HUES6 (cell line): ENCODE data around the gene PIGB.
"Not testable (repeated sequence)": the region's sequence is repeated elsewhere in the genome, so short reads cannot be mapped to it uniquely, and the experiment has no call there.

Experiments used
- H3K27ac ChIP-seq: 2 replicates; pipeline ENCODE4 v1.7.0; 2013; ENCODE audit warnings: low read depth, mild to moderate bottlenecking, low read length, inconsistent platforms
- H3K27me3 ChIP-seq: 2 replicates; pipeline ENCODE4 v1.6.1; 2013; ENCODE audit warnings: low read length; ENCODE audit not compliant: control insufficient read depth, insufficient read depth
- H3K36me3 ChIP-seq: 2 replicates; pipeline ENCODE4 v1.6.1; 2013; ENCODE audit warnings: low read length; ENCODE audit not compliant: control insufficient read depth, insufficient read depth
- H3K4me1 ChIP-seq: 2 replicates; pipeline ENCODE4 v1.6.1; 2013; ENCODE audit warnings: low read length; ENCODE audit not compliant: control insufficient read depth, insufficient read depth
- H3K4me3 ChIP-seq: 2 replicates; pipeline ENCODE4 v1.5.1; 2013; ENCODE audit warnings: low read depth, low read length
- H3K9ac ChIP-seq: one replicate; pipeline ENCODE4 v1.6.1; 2013; ENCODE audit warnings: mild to moderate bottlenecking, low read length
- H3K9me3 ChIP-seq: 2 replicates; pipeline ENCODE4 v1.6.1; 2013; ENCODE audit warnings: low read depth, low read length; ENCODE audit not compliant: control insufficient read depth, insufficient read depth

Gene PIGB

DNA sequence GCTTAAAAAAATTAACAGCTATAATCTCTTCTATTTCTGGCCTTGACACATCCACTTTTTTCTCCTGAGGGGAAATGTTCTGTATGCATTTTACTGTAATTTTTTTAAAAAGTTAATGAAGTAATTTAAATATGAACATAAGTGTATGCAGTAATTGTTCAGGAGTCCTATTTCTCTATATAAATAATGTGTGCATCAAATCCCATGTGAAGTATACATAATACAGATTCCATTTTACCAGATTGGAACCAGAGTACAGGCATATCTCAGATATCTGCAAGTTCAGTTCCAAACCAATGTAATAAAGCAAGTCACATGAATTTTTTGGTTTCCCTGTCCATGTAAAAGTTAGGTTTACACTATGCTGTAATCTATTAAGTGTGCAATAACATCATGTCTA is 62.6 kb downstream of the PIGB start:
- Histone ChIP-seq H3K9me3 (no peaks in the 10 kb centered on the region), H3K4me1 (no peaks in the 10 kb centered on the region), H3K27ac (no peak overlapping the region), H3K27me3 (no peaks in the 10 kb centered on the region), H3K4me3 (no peak overlapping the region), H3K9ac (no peak overlapping the region), H3K36me3 (no peaks in the 10 kb centered on the region)

DNA sequence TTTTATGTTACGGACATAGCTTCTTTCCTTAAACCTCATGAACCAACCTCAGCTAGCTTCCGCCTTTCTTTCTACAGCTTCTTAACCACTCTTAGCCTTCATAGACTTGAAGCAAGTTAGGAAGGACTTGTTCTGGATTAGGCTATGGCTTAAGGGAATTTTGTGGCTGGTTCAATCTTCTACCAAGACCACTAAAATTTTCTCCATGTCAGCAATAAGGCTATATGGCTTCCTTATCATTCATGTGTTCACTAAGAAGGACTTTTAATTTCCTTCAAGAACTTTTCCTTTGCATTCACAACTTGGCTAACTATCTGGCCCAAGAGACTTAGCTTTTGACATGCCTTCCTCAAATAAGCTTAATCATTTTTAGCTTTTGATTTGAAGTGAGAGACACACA is 64.7 kb downstream of the PIGB start:
- no peaks in the 10 kb centered on the region for H3K9me3 ChIP-seq
- H3K27me3 ChIP-seq: no peaks in the 10 kb centered on the region
- H3K4me1 ChIP-seq: no peaks in the 10 kb centered on the region
- no peak overlapping the region for H3K4me3 ChIP-seq
- no peaks in the 10 kb centered on the region for H3K36me3 ChIP-seq
- no peak overlapping the region for H3K27ac ChIP-seq
- no peak overlapping the region for H3K9ac ChIP-seq

DNA sequence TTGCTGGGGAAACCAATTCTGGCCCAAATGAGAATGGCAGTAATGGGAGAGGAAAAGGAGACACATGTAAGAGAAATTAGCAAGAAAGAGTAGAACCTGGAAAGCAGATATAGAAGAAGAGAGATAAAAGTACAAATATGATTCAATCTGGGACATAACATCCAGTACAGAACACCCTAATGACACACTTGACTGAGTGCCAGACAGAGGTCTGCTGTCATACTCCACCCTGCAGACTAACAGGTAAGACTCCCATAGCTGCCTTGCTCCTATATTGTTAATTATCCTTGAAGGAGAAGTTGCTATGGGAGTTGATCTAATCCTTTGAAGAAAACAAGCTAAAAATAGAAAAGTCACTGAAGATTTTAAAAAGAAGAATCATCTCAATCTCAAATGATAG is 68.0 kb downstream of the PIGB start:
- no peak overlapping the region for H3K9ac ChIP-seq
- H3K27me3 ChIP-seq: no peaks in the 10 kb centered on the region
- no peak overlapping the region for H3K27ac ChIP-seq
- no peaks in the 10 kb centered on the region for H3K4me1 ChIP-seq
- no peaks in the 10 kb centered on the region for H3K9me3 ChIP-seq
- no peaks in the 10 kb centered on the region for H3K36me3 ChIP-seq
- no peak overlapping the region for H3K4me3 ChIP-seq

DNA sequence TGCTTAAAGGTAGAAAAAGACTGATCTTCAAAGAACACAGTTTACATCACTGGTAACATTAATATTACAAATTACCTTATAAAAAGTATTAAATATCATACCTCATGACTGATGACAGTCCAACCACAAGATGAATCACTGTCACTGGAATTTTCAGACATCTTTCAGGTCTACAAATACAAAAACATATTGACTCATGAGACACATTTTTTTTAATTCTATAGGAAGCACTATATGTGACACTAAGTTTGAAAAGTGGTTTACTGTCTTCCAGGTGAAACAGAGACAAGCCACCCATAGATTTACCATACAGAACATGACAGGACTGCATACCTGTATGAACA is 70.2 kb downstream of the PIGB start:
- H3K27me3 ChIP-seq: no peaks in the 10 kb centered on the region
- no peak overlapping the region for H3K9ac ChIP-seq
- no peaks in the 10 kb centered on the region for H3K9me3 ChIP-seq
- H3K36me3 ChIP-seq: no peaks in the 10 kb centered on the region
- no peaks in the 10 kb centered on the region for H3K4me1 ChIP-seq
- H3K4me3 ChIP-seq: no peak overlapping the region
- H3K27ac ChIP-seq: no peak overlapping the region

DNA sequence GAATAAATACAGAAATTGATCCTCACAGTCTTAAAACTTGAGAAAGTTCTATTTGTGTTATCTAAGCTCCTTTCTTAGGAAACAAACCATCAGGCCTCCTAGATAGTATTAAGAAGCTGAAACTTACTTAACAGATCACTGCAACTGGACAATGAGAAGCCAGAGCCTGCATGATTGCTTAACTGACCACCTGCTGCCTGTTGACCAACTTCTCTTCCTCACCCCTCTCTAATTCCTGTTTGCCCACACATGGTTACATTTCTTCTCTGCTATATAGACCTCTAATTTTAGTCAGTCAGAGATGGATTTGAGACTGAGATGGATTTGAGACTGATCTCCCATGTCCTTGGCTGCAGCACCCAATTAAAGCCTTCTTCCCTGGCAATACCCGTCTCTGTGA is 75.7 kb downstream of the PIGB start:
- Histone ChIP-seq H3K27me3 (no peaks in the 10 kb centered on the region), H3K36me3 (peaks cover 2% of the 10 kb centered on the region; the same call in 1 of the 2 replicates), H3K9ac (no peak overlapping the region), H3K27ac (no peak overlapping the region), H3K4me3 (no peak overlapping the region), H3K4me1 (no peaks in the 10 kb centered on the region), H3K9me3 (peaks cover 9% of the 10 kb centered on the region; the same call in 1 of the 2 replicates)

DNA sequence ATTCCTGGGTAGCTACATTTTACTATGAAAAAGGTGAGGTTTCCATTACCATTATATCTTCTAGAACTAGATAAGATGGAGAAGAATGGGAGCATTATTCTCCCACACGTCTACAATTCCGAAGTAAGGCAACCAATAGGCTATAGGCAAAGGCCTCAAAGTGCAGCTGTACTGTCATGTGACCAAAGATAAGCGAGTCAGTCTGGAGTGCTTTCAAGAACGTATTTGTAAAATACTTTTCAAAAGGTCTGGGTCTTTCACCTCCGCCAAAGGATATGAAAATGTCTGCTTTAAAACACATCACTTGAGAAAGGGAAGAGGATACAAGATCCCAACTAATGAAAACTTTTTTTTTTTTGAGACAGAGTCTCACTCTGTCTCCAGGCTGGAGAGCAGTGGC is 79.2 kb downstream of the PIGB start:
- H3K9me3 ChIP-seq: peaks cover 9% of the 10 kb centered on the region; the same call in 1 of the 2 replicates
- H3K36me3 ChIP-seq: peaks cover 2% of the 10 kb centered on the region; the same call in 1 of the 2 replicates
- H3K9ac ChIP-seq: no peak overlapping the region
- no peaks in the 10 kb centered on the region; the same call in 1 of the 2 replicates for H3K4me1 ChIP-seq
- no peaks in the 10 kb centered on the region for H3K27me3 ChIP-seq
- no peak overlapping the region for H3K27ac ChIP-seq
- no peak overlapping the region for H3K4me3 ChIP-seq

DNA sequence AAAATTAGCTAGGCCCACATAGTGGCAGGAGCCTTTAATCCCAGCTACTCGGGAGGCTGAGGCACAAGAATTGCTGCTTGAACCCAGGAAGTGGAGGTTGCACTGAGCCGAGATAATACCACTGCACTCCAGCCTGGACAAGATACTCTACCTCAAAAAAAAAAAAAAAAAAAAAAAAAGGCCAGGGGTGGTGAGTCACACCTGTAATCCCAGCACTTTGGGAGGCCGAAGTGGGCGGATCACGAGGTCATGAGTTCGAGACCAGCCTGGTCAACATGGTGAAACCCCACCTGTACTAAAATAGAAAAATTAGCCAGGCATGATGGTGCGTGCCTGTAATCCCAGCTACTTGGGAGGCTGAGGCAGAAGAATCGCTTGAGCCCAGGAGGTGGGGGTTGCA is 81.0 kb downstream of the PIGB start:
- not testable (repeated sequence) for H3K27ac ChIP-seq, H3K9me3 ChIP-seq, H3K36me3 ChIP-seq, H3K4me1 ChIP-seq, H3K4me3 ChIP-seq, H3K27me3 ChIP-seq, H3K9ac ChIP-seq

DNA sequence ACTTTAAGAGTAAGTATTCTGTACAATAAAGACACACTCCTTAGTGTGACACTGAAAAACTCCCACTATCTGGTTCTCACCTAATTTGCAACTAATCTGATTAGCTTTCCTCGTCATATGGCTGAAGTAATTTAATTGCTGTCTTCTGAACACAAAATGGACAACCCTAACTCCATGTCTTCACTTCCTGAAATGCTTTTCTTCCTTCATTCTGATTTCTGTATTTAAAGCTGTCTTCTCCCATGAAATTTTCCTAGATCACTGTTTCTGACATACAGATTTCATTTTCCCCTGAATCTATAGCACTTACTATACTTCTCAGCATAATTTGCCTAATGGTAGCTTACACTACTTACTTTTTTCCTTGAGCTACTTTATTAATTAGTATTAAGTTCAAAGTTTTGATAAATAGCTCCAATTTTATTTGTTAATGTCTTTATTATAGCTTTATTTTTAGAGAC is 82.8 kb downstream of the PIGB start:
- H3K4me1 ChIP-seq: no peaks in the 10 kb centered on the region; the same call in 1 of the 2 replicates
- no peaks in the 10 kb centered on the region for H3K9me3 ChIP-seq
- no peak overlapping the region for H3K4me3 ChIP-seq
- peaks cover 2% of the 10 kb centered on the region; the same call in 1 of the 2 replicates for H3K36me3 ChIP-seq
- no peak overlapping the region for H3K9ac ChIP-seq
- H3K27me3 ChIP-seq: no peaks in the 10 kb centered on the region
- no peak overlapping the region for H3K27ac ChIP-seq

DNA sequence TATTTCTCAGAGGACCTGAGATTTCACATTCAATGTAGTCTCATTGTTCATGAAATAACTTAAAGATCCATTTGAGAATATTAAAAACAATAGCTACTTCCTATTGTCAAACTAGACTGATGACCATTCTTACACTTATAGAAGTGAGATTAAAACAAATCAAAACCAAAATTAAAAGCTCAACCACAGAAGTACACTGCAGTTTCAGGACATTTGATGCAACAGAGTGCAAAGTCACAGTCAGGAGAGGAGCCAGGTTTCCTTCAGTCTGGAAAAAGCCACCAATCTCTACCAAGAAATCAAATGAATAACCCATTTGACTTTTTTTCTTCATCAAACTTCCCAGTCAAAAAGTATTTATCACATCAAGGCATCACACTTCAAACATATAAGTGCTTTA is 83.7 kb downstream of the PIGB start:
- H3K27me3 ChIP-seq: no peaks in the 10 kb centered on the region
- H3K9ac ChIP-seq: no peak overlapping the region
- H3K36me3 ChIP-seq: peaks cover 2% of the 10 kb centered on the region; the same call in 1 of the 2 replicates
- no peak overlapping the region for H3K4me3 ChIP-seq
- H3K27ac ChIP-seq: 0 out of 2 replicates have a peak overlapping the region, but pooled peaks have one; percentile 48
- no peaks in the 10 kb centered on the region; the same call in 1 of the 2 replicates for H3K4me1 ChIP-seq
- H3K9me3 ChIP-seq: no peaks in the 10 kb centered on the region

DNA sequence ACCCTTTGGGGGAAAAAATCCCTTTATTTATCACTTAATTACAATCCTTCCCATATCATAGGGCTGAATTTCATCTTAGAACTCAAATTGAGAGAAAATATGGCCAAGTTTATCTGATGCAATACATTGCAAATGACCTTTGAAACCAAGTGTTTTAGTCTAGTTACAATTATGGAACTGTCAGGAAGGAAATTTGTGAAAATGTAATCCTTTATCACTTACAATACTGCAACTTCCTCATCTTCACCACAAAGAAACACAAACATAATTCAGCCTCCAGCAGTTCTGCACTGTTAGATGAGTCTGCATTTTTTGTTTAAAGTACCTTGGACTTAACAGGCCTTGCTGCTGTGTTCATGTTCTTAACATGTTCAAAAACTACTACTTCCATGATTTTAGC is 84.5 kb downstream of the PIGB start:
- Histone ChIP-seq H3K9me3 (no peaks in the 10 kb centered on the region), H3K27ac (0 out of 2 replicates have a peak overlapping the region, but pooled peaks have one; percentile 19), H3K9ac (no peak overlapping the region), H3K4me3 (no peak overlapping the region), H3K27me3 (no peaks in the 10 kb centered on the region), H3K36me3 (no peaks in the 10 kb centered on the region), H3K4me1 (no peaks in the 10 kb centered on the region; the same call in 1 of the 2 replicates)
